Natural killer cell treated with Interleukin-12 subunit alpha and Interleukin-12 subunit beta and Interleukin-15 and Interleukin-18, amount 100 ng/mL, for 72 hours (primary cell): Measurements from ENCODE around the gene AOC1. TPM values are rescaled to one million over a fixed set of nuclear protein-coding genes. Genes with fewer than 3 reads are reported as not detected.

Experiments
- ATAC-seq, 2 donors: fragments of 150-1000 bp; cut with Tn5 transposase in 1 of 2; sonication (Bioruptor Pico), chemical (Tn5 transposase) in 1 of 2; 2 replicates each; pipeline ENCODE4 v1.10.0; 2021
- DNase-seq: peaks from one replicate; pipeline ENCODE4 v3.0.0; 2022; ENCODE audit warnings: low spot score
- H3K27ac Mint-ChIP-seq, 2 donors: 1 replicate in 1 of 2; 2 replicates in 1 of 2; pipeline ENCODE4 v1.8.0; 2022; ENCODE audit warnings: mixed read lengths in 2 of 2, mild to moderate bottlenecking in 1 of 2, moderate library complexity in 1 of 2
- H3K27me3 Mint-ChIP-seq, 2 donors: 1 replicate in 1 of 2; 2 replicates in 1 of 2; pipeline ENCODE4 v1.8.0; 2022; ENCODE audit warnings: mixed read lengths in 2 of 2
- H3K36me3 Mint-ChIP-seq: one replicate; pipeline ENCODE4 v1.8.0; 2022; ENCODE audit warnings: mixed read lengths
- H3K4me1 Mint-ChIP-seq, 2 donors: 1 replicate in 1 of 2; 2 replicates in 1 of 2; pipeline ENCODE4 v1.8.0; 2022; ENCODE audit warnings: low read depth in 2 of 2, mixed read lengths in 2 of 2, mild to moderate bottlenecking in 1 of 2
- H3K4me3 Mint-ChIP-seq: one replicate; pipeline ENCODE4 v1.8.0; 2022; ENCODE audit warnings: mixed read lengths
- H3K9me3 Mint-ChIP-seq: 2 replicates; pipeline ENCODE4 v1.8.0; 2022; ENCODE audit warnings: mixed read lengths
- total RNA-seq, 2 donors: library from RNA; stranded (reverse); gene quantifications; one replicate each; pipeline ENCODE4 v1.2.3, GENCODE V29; 2022

The AOC1 gene
- total RNA-seq, 2 donors from 2014 or later: not detected

DNA sequence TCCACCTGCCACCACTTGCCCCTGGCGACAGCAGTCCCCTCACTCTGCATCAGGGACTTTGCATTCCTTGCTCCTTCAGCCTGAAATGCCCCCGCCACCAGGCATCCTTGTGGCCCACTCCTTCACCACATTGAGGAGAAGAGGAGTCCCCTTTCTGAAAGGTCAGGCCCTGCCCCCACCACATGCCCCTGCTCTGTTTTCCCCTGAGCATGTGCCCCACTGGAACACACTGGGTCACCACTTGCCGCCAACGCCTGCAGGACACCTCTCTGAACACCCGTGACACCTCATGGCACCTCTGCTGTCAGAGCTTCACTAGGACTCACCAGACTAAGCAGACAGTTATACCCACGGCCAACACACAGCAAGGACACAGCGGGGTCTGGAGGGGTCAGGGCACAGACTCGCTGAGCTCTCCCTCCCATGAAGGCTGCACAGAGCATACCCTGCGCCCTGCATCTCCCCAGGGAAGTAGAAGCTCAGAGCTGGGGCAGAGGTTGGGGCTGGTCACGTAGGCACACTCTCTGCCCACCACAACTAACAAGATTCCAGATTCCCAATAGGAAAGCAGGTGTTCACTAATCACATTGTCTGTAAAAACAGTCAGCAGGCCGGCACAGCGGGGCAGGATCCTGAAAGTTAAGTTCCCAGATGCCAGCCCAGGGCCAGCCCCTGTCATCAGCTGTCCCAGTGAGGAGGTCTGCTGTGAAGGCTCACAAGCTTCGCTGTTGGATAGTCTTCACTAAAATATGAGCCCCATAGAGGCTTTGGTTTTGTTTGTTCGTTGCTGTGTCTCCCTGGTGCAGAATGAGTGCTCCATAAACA lies 5.8 kb upstream of the AOC1 start:
- H3K9me3 Mint-ChIP-seq: no peaks in the 10 kb centered on the region
- peaks cover 14 to 21% of the 10 kb centered on the region in 2 donors for H3K27me3 Mint-ChIP-seq
- no peak for DNase-seq
- no peaks in the 10 kb centered on the region for H3K4me1 Mint-ChIP-seq
- H3K27ac Mint-ChIP-seq: no peak overlapping the region
- H3K36me3 Mint-ChIP-seq: no peaks in the 10 kb centered on the region
- no peak overlapping the region for H3K4me3 Mint-ChIP-seq
- ATAC-seq: no peak

DNA sequence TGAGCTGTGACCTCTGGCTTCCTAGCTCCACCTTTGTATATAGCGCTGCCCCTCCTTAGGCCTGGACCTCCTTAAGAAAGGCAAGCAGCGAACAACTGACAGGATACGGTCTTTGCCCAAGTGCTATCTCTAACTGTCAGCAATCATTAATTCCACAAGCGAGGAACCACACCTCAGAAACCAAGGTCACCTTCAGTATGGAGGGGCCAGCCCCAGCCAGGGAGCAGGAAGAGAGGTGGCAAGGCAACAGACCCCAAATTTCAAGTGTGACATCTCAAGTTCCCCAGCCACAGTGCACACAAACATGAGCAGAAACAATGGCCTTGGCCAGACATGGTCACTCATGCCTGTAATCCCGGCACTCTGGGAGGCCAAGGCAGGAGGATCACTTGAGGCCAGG lies 4.8 kb upstream of the AOC1 start:
- H3K4me3 Mint-ChIP-seq: no peak overlapping the region
- no peak for ATAC-seq

DNA sequence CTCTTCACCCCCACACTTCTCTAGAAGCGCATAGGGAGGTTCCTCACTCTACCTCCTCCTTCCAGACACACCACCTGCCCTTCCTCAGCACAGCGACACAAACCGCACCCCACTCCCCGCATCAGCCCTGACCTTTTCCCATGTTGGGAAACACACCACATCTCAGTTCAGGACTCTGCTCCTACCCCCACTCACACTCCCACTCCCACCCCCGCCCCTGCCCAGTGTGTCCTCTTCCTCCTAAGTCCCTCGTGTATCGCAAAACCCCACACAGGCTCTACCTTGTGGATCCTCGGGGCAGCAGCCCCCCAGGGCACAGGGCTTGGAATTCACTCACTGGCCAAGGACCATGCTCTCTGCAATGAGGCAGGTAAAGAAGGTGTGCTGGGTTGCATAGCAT lies 4.2 kb upstream of the AOC1 start:
- no peak for DNase-seq

More for the DNA sequence above, 4.8 kb upstream of the AOC1 start:
- Mint-ChIP-seq H3K36me3 (no peaks in the 10 kb centered on the region), H3K27me3 (peaks cover 22 to 32% of the 10 kb centered on the region in 2 donors), H3K27ac (no peak overlapping the region), H3K9me3 (no peaks in the 10 kb centered on the region), H3K4me1 (peaks cover 0 to 5% of the 10 kb centered on the region in 2 donors)
- no peak for DNase-seq

DNA sequence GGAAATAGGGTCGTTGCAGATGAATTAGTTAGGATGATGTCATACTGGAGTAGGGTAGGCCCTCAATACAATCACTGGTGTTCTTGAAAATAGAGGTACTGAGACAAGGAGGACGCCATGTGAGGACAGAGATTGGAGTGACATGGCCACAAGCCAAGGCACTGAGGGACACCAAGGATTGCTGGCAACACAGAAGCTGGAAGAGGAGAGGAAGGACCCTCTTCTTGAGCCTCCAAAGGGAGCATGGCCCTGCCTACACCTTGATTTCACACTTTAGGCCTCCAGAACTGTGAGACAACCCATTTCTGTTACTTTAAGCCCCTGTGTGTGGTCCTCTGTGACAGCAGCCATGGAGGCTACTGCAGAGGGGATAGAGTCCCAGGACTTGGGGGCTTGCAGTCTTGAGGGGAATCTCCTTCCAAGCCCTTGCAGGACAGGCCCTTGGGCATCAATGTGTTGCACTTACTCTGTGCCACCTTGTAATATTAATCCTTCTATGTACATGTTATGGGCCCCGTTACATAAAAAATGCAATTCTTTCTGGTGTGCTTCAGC lies 3.7 kb upstream of the AOC1 start:
- DNase-seq: no peak

More for the DNA sequence above, 4.2 kb upstream of the AOC1 start:
- Mint-ChIP-seq H3K4me3 (no peak overlapping the region), H3K4me1 (peaks cover 0 to 5% of the 10 kb centered on the region in 2 donors), H3K27ac (no peak overlapping the region), H3K9me3 (no peaks in the 10 kb centered on the region), H3K27me3 (peaks cover 22 to 37% of the 10 kb centered on the region in 2 donors), H3K36me3 (no peaks in the 10 kb centered on the region)
- no peak for ATAC-seq

DNA sequence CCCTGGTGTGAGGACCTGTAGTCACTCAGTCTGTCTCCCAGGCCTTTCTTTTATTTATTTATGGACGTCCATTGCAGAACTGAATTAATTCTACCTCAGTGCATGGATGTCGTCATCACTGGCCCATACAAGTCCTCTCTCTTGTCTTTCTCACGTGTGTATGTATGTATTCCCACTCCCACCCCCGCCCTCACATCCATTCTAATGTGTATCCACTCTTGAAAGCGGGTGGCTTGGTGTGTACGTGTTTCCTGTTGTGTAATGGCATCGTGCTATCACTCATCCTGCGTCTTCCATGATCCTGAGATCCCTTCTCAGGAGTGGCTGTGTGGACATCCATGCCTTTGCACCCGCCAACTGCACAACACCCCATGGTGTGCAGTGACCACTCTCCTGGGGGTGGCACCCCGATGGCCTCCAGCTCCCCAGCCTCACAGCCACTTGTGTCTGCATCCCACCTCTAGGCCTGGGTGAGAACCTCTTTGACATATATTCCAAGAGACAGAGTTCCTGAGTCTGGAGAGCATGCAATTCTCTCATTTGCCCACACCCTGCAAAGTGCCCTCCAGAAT lies 3.0 kb upstream of the AOC1 start:
- H3K4me3 Mint-ChIP-seq: no peak overlapping the region
- no peaks in the 10 kb centered on the region for H3K36me3 Mint-ChIP-seq
- H3K4me1 Mint-ChIP-seq: peaks cover 0 to 5% of the 10 kb centered on the region in 2 donors
- no peaks in the 10 kb centered on the region for H3K9me3 Mint-ChIP-seq
- no peak overlapping the region for H3K27ac Mint-ChIP-seq
- peaks cover 22 to 38% of the 10 kb centered on the region in 2 donors for H3K27me3 Mint-ChIP-seq
- ATAC-seq (no peak), DNase-seq (no peak)

More for the DNA sequence above, 3.7 kb upstream of the AOC1 start:
- Mint-ChIP-seq H3K9me3 (no peaks in the 10 kb centered on the region), H3K27me3 (peaks cover 22 to 38% of the 10 kb centered on the region in 2 donors), H3K4me3 (no peak overlapping the region), H3K27ac (no peak overlapping the region), H3K4me1 (peaks cover 0 to 5% of the 10 kb centered on the region in 2 donors), H3K36me3 (no peaks in the 10 kb centered on the region)
- no peak for ATAC-seq

DNA sequence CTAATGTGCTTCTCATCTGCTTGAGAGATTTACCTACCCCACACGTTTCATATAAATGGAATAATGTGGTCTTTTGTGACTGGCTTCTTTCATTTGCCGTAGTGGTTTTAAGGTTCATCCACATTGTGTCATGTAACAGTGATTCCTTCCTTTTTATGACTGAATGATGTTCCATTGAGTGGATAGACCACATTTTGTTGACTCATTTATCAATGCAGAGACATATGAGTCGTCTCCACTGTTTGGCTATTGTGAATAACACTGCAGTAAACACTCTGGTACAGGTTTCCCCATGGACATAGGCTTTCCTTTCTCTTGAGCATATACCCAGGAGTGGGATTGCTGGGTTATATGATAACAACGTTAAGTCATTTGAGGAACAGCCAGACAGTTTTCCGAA lies 2.0 kb upstream of the AOC1 start:
- no peak overlapping the region for H3K27ac Mint-ChIP-seq
- peaks cover 22 to 38% of the 10 kb centered on the region in 2 donors for H3K27me3 Mint-ChIP-seq
- ATAC-seq (no peak), DNase-seq (no peak)
- peaks cover 0 to 5% of the 10 kb centered on the region in 2 donors for H3K4me1 Mint-ChIP-seq
- H3K4me3 Mint-ChIP-seq: no peak overlapping the region
- no peaks in the 10 kb centered on the region for H3K36me3 Mint-ChIP-seq
- H3K9me3 Mint-ChIP-seq: no peaks in the 10 kb centered on the region

DNA sequence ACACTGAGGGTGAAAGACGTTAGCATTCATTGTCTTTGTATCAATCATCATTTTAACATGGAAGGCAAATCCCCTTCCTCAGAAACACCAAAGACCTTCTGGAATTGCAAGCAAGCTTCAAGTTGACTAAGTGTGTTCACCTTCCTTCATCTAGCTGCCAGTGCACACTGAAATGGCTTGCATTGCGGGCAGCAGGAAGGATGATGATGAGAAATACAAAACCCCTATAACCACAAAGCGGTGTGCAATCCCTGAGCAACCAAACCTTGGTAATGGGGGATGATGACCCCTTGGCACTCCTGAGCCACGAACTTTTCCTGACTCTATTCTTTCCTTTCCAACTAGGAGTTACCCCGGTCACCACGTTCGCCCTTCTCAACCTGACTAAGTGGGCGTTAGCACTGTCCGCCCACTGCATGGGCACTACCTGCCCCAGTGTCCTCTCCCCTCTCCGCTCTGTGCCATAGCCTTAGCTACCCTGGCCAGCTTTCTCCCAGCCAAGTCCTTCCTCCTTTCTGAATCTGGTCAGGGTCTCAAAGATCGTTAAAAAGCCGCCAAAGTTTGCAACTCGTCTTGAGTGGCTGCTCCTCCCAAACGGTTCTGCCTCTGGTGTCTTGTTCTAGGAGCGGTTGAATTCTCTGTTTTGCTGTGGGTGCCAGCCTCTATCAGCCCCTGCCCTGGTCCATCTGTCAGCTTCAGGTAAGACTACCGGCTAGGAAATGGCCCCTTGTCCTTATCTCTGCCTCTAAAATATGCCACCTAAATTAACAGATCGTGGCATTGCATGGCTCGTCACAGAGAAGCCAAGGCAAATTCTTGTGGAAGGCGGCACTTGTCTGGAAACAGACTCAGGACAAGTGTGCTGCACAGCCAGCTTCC lies 586 bp upstream of the AOC1 start:
- Mint-ChIP-seq H3K4me3 (no peak overlapping the region), H3K9me3 (no peaks in the 10 kb centered on the region), H3K27me3 (peaks cover 22 to 38% of the 10 kb centered on the region in 2 donors), H3K4me1 (peaks cover 0 to 5% of the 10 kb centered on the region in 2 donors), H3K36me3 (no peaks in the 10 kb centered on the region), H3K27ac (no peak overlapping the region)
- ATAC-seq: no peak
- no peak for DNase-seq

DNA sequence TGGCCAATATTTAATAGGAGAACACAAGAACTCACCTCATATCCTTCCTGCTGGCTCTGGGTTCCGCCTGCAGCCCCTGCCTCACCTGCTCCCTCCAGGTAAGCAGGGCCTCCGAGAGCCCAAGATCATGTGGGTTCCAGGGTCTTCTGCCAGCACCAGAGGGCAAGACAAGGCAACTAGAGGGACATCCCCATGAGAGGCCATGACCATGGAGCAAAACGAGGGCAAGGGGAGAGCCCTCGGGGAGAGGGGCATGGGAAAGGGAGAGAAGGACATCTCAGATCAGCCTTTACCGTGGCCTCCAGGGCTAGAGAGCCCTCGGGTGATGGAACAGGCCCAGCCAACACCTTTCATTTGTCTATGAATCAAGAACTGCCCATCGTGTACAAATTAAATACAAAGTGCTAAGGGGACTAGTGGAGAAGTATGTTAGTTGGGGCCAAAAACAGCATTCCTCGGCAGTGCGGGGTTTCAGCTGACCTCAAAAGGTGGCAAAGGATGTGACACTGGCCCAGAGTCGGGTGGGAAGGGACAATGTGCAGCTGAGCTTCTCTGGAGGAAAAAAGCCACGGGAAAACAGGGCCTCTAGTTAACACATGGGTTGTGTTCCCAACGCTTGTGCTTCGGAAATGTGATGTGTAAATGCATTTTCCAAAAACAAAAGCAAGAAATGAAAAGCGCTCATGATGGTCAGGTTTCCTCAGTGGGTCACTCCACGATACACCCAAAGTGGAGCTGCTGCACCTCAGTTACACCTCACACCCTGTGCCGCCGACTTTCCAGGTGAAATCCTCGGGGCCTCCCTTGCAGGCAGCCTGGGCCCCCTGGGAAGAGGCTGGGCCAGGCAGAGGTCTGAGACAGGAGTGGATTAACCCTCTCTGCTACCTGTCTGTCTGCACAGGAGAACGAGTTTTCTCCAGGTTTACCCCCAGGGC lies 2.0 kb downstream of the AOC1 start:
- Mint-ChIP-seq H3K36me3 (no peaks in the 10 kb centered on the region), H3K9me3 (no peaks in the 10 kb centered on the region), H3K27ac (no peak overlapping the region), H3K27me3 (peaks cover 22 to 38% of the 10 kb centered on the region in 2 donors), H3K4me1 (peaks cover 0 to 5% of the 10 kb centered on the region in 2 donors), H3K4me3 (no peak overlapping the region)
- no peak for ATAC-seq
- peak; percentile 41 for DNase-seq

DNA sequence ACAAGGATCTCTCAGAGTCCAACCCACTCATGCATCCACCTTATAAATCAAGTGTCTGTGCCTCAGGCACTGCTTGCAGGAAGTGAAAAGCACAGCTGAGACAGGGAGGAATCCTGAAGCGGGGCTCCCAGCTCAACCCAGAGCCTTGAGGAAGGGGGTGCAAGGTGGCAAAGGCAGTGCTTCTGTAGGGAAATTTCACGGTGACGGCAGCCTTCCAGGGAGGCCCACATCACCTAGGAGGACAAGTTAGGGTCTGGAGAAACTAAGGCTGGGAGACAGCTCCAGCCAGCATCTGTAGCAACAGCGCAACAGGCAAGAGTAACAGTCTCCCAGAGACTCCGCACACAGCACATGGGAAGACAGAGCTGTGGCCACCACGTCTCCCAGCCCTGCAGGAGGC lies 2.7 kb downstream of the AOC1 start:
- Mint-ChIP-seq H3K27me3 (peaks cover 17 to 31% of the 10 kb centered on the region in 2 donors), H3K4me3 (no peak overlapping the region), H3K27ac (no peak overlapping the region), H3K4me1 (peaks cover 0 to 5% of the 10 kb centered on the region in 2 donors), H3K36me3 (no peaks in the 10 kb centered on the region), H3K9me3 (no peaks in the 10 kb centered on the region)
- DNase-seq (peak; percentile 6), ATAC-seq (no peak)

DNA sequence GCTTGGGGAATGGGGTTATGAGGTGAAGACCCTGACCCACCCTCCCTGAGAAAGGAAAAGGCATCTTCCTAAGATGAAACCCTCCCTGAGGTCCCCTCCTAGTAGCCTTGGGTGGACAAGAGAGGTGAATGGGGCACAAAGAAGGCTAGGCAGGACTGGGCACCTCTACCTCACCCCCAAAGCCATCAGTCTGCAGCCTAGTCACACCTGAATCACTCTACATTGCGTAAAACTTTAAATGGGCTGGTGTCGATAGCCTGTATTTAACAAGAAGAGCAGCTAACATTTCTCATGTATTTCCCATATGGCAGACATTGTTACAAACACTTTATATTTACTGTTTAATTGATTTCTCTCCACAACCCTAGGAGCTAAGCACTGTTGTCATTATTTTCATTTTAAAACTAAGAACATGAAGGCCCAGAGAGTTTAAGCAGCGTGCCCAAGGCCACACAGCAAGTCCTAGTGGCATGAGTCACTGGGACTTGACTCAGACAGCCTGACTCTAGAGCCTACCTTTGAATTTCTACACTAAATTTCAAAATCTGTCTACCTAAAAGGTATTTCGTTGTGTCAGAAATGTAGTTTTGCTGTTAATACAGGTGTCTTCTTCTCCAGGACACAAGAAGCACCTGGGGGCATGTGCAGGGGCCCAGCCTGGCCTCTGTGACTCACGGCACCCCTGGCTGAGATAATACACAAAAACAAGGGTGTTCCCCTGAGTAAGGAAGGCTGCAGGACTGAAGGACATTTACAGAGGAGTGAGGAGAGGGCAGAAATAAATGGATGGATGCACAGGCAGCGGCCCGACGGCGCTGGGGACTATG lies 3.4 kb downstream of the AOC1 start:
- ATAC-seq: no peak
- Mint-ChIP-seq H3K4me3 (no peak overlapping the region), H3K27me3 (peaks cover 12 to 25% of the 10 kb centered on the region in 2 donors), H3K36me3 (no peaks in the 10 kb centered on the region), H3K27ac (no peak overlapping the region), H3K4me1 (peaks cover 0 to 5% of the 10 kb centered on the region in 2 donors), H3K9me3 (no peaks in the 10 kb centered on the region)
- DNase-seq: no peak

DNA sequence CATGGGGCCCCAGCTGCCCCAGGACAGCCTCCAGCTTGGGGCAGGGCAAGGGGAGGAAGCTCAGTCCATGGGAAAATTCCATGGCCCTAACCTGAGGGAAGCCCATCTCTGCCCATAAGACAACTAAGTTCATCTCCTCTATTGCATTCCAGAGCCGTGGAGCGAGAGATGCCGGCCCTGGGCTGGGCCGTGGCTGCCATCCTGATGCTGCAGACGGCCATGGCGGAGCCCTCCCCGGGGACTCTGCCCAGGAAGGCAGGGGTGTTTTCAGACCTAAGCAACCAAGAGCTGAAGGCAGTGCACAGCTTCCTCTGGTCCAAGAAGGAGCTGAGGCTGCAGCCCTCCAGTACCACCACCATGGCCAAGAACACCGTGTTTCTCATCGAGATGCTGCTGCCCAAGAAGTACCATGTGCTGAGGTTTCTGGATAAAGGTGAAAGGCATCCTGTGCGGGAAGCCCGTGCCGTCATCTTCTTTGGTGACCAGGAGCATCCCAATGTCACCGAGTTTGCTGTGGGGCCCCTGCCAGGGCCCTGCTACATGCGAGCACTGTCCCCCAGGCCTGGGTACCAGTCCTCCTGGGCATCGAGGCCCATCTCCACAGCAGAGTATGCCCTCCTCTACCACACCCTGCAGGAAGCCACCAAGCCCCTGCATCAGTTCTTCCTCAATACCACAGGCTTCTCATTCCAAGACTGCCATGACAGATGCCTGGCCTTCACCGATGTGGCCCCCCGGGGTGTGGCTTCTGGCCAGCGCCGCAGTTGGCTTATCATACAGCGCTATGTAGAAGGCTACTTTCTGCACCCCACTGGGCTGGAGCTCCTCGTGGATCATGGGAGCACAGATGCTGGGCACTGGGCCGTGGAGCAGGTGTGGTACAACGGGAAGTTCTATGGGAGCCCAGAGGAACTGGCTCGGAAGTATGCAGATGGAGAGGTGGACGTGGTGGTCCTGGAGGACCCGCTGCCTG lies 4.3 kb downstream of the AOC1 start:
- ATAC-seq (no peak), DNase-seq (peak; percentile 57)
- no peaks in the 10 kb centered on the region for H3K36me3 Mint-ChIP-seq
- H3K4me1 Mint-ChIP-seq: peaks cover 0 to 5% of the 10 kb centered on the region in 2 donors
- no peak overlapping the region for H3K4me3 Mint-ChIP-seq
- H3K27me3 Mint-ChIP-seq: peaks cover 8 to 16% of the 10 kb centered on the region in 2 donors
- H3K9me3 Mint-ChIP-seq: no peaks in the 10 kb centered on the region
- H3K27ac Mint-ChIP-seq: no peak overlapping the region
